Right renal pelvis (tissue), 4 donors: ENCODE results near the gene FXYD3. TPM values are rescaled to one million over a fixed set of nuclear protein-coding genes. Genes with fewer than 3 reads are reported as not detected.
"Not testable (repeated sequence)": the region's sequence is repeated elsewhere in the genome, so short reads cannot be mapped to it uniquely, and the experiment has no call there.

Experiments used
- DNase-seq, 4 donors: peaks; one replicate each; pipeline ENCODE4 v3.0.0-alpha.2; 2013; ENCODE audit warnings: low read depth in 4 of 4, low spot score in 3 of 4, missing footprints in 1 of 4
- polyA plus RNA-seq, 4 donors: library from polyadenylated mRNA; unstranded; fragments of 120-200 nt; gene quantifications; one replicate each; pipeline ENCODE4 v1.2.1, GENCODE V29; 2013; ENCODE audit not compliant: insufficient read length in 4 of 4

The FXYD3 gene
- polyA plus RNA-seq, 4 donors = 10.2 to 37.3 (median 20.9) TPM

DNA sequence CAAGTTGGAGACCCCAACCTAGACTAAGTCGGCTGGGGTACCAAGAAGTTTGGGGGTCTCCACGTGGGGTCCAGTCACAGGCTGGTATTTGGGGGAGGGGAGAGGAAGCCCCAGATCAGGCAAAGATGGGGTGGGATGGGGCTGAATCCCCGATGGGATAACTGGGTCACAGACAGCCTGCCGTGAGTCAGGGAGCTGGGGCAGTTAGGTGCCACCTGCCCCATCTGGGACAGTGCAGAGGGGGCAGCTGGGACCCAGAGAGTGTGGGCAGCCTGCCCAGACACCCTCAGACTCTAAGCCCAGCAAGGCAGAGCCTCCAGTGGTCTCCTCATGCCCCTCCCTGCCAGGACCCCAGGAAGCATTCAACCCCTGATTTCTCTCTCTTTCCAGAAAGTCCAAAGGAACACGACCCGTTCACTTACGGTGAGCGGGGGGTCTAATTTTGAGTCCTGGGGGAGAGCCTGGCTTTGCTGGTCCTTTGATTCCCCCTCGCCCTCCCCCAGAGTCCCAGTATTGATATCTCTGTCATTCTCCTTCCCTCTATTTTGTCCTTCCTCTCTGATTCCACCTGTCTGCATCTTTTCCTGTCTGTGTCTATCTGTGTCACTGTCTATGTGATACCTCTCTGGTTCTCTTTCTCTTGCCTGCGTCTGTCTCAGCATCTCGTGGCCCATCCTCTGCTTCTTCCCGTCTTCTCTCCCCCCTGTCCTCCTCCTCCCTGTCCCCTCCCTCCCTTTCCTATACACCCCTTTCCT, 24.8 kb downstream of the FXYD3 start:
- no peak for DNase-seq

DNA sequence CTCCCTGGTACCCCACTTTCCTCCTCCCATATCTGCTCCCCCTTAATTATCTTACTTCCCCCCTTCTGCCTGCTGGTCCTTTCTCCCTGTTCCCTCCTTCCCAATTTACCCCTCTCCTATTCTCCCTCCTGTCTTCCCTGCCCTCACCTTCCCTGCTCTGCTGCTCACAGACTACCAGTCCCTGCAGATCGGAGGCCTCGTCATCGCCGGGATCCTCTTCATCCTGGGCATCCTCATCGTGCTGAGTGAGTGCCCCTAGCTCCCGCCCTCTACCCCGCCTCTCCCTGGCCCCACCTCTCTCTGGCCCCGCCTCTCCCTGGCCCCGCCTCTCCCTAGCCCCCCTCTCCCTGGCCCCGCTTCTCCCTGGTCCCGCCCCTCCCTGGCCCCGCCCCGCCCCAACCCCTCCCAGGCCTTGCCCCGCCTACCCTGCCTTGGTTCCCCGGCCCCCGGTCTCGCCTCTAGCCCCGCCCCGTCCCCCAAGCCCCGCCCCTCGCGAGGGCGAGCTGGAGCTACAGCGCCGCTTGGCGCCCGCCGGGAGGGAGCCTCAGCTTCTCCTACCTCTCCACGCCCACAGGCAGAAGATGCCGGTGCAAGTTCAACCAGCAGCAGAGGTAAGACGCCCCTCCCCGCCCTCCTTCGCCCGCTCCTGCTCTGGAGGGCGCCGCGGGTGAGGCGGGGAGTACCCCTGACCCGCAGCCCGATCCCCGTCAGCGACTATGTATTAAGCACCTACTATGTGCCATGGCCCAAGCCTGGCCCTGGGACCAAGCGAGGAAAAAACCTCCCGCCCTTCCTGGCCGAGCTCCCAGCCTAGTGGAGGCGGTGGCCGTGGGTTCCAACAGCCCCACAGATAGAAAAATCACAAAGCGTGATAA, 25.6 kb downstream of the FXYD3 start:
- DNase-seq = peak in 1 of 4 donors; percentile 54

DNA sequence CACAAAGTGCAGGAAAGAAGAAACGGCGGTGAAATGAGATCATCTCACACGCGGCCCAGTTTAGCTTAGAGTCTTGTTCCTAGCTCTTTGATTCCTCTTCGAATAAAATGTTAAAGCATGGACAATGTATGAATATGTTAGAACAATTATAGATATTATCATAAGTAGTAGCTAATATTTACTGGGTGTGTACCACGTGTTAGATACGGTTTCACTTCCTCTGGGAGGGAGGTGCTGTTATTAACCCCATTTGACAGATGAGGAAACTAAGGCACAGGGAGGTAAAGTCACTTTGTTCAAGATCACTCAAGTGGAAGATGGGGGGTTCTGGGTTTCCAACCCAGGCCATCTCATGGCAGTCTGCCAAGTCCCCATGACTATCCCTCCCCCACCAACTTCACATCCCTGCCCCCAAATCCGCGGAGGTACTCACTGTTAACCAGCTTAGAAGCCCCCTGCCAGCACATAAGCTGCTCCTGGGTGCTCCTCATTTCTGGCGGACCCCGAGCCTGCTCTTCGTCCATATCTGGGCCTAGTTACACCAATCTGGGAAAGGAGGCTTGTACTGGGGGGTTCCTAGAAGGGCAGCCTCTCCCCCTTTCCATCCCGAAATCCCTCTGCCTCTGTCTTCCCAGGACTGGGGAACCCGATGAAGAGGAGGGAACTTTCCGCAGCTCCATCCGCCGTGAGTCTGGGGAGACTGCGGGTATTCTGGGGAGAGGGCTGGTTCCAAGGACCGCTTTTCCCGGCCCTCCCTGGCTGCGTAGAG, 26.4 kb downstream of the FXYD3 start:
- DNase-seq = no peak

DNA sequence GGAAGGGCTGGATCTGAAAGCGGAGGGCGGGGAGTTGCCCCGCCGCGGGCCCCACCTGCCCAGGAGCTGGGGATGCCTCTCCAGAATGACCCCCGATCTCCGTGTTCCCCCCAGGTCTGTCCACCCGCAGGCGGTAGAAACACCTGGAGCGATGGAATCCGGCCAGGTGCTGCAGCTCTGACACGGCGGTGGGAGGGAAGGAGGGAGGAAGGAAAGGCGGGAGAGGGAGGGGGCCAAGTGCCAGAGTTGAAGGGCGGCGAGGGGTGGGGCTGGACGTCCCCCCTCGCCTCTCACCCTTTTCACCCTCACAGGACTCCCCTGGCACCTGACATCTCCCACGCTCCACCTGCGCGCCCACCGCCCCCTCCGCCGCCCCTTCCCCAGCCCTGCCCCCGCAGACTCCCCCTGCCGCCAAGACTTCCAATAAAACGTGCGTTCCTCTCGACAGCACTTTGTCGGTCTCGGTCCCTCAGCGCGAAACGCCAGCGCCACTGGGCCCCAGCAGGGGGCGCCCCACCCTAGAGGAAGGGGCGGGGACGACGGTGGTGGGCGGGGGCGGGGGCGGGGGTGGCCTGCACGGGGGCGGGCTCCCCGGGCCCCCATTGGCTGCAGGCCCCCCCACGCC, 27.1 kb downstream of the FXYD3 start:
- no peak for DNase-seq

DNA sequence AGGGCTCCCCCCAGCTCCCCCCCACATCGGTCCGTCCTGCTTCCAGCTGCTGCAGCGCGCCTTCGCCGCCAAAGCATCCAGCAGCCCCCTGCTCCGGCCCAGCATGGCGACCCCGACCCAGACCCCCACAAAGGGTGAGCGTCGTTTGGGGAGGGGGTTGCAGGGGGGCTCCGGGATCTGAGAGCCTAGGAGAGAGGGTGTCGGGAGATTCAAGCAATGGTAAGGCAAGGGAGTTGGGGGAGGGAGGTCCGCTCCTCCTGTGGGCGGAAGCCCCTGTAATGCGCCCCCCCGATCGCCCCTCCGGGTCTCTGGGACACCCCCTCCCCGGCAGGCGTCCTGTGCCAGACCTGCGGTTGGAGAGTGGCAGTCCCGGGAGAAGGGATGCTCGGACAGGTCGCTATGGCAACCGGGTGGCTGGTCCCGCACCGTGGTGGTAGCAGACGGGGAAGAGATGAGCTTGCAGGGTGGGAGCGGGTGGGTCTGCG, 27.6 kb downstream of the FXYD3 start, which contains the start of gene FXYD7:
TSS of gene FXYD7 (plus strand) at position 25 of the 485 bp plus-strand sequence. CDS start at position 104, 79 bp downstream.
- no peak for DNase-seq

DNA sequence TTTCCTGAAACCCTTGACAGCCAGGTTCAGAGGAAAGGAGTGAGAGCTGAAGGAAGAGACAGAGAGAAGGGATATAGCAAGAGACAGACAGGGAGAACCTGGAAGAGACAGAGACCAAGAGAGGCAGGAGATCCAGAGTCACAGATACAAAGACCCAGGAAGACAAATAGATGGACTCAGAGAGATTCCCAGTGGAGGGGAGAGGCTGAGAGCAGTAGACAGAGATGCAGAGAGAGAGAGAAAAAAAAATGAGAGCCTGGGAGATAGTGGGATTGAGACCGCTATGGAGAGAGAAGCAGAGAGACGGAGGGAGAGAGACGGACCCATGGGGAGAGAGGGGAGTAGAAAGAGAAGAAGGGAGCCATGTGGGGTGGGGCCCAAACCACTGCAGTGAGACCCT, 28.2 kb downstream of the FXYD3 start:
- DNase-seq = no peak

DNA sequence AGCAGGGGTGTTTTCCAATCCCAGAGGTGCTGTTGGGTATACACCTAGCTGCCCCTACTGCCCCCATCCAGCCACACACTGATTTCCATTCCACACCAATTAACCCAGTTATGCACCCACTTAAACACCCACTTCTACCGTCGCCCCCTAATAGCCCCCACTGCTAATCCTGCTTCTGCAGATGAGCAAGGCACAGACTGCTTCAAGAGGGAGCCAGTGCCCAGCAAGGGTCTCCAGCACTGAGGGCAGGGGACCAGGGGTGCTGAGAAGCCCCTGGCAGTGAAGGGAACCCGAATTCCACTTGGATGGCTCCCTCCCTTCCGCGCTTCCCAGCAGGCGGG, 28.6 kb downstream of the FXYD3 start:
- DNase-seq = no peak

DNA sequence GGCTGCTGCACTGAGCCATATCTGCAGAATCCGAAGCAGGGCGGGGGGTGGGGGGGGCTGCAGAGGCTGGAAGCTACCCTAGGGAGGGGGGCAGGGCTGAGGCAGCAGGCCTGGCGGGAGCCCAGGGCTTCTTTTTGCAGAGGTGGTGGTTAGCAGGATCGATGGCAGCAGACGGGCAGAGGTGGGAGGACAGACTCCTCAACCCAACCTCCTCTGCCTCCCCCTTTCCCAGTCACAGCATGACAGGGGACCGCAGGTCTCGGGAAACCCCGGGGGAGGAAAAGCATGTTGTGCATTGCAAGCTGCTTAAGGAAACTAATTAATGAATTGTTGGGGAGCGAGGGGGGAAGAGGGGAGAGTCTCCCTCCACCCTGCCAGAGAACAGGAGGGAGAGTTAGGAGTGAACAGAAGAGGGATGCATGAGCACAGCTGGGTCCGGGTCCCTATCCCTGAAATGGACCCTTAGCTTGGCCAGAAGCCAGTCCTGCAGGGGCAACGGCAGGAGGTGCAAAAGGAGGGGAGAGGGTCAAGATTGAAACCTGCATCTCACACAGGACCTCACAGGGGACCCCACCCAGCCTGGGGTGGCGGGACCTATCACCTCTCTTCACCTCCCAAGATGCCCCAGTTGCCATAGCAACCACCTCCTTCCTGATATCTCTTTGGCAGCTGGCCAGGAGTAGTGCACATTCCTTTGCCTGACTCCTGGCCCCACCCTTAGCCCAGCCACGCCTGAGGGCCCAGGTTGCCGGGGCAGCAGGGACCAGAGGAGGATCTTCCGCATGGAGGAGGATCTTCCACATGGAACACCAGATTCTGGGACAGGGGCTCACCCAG, 29.2 kb downstream of the FXYD3 start:
- no peak for DNase-seq

DNA sequence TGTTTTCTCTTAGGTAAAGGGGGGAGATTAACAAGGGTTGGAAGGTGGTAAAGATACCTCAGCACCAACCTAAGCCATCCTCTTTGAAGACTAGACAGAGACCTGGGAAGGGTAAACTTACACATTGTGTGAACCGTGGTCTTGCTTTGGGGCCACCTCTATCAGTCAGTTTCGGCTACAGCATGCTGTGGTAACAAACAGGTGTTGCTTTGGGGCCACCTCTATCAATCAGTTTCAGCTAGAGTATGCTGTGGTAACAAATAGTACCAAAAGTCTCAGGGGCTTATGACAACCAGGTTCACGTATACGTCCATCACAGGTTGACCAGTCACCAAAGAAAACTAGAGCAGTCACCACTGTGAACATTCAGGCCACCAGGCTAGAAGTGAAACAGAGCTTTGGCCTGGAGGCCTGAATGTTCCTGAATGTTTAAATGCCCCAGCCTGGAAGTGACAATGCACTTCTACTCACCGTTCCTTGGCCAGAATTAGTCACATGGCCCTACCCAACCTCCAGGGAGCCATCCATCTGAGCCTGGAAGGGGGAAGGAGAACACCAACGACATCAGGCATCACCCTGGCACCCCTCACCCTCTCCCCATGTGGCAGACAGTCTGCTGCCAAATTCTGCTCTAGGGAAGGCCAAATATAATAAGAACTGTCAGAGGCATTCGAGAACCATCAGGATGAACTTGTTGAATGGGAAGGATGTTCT, 31.3 kb downstream of the FXYD3 start:
- no peak for DNase-seq

DNA sequence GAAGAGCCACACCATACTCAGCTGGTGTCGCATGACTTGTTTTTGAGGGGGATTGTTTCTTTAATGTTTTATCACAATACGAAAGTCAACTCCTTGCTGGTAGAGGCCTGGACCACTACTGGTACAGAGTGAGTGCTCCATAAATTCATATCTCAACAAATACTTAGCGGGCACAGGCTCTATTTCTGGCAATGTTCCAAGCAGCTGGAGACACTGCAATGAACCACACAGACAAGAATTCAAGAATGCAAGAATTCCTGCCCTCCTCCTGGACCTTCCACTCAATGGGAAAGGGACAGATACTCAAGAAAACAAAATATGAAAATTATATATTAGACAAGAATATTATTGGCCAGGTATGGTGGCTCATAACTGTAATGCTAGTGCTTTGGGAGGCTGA, 33.8 kb downstream of the FXYD3 start:
- no peak for DNase-seq

DNA sequence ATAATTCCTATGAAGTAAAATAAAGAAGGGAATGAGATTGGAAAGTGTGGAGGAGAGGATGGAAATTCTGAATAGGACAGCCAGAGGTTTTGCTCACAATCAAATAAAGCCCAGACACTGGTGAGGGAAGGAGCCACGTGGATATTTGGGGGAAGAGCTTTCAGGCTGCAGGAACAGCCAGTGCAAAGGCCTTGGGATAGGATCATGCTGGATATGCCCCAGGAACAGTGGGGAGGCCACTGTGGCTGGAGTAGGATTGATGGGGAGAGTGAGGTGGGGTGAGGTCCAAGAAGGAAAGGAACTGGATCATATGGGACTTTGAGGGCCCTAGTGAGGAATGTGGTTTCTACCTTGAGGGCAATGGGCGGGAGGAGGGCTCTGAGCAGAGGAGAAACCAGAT, 34.8 kb downstream of the FXYD3 start:
- DNase-seq = no peak

DNA sequence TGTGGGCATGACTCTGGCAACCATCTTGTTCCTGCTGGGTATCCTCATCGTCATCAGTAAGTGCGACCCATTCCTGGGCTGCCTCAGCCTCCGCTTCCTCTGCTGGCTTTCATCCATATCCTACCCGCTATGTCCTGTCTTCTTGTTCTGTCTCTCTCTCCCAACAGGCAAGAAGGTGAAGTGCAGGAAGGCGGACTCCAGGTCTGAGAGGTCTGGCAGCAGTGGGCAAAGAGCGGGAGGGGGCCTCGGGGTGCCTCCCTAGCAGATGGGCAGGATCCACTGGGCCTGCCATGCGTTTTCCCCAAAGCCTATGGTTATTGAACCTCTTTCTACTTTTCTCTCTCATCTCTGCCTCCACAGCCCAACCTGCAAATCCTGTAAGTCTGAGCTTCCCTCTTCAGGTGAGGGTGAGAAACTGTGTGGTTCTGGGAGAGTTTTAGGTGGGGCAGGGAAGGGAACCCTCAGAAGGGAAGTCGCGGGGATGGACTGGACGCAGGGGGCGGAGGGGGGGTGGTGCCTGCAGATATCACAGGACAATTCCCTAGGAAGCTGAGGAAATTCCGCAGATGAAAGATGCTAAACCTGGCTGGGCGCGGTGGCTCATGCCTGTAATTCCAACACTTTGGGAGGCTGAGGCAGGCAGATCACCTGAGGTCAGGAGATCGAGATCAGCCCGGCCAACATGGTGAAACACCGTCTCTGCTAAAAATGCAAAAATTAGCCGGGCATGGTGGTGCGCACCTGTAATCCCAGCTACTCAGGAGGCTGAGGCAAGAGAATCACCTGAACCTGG, 35.8 kb downstream of the FXYD3 start:
- DNase-seq = no peak

DNA sequence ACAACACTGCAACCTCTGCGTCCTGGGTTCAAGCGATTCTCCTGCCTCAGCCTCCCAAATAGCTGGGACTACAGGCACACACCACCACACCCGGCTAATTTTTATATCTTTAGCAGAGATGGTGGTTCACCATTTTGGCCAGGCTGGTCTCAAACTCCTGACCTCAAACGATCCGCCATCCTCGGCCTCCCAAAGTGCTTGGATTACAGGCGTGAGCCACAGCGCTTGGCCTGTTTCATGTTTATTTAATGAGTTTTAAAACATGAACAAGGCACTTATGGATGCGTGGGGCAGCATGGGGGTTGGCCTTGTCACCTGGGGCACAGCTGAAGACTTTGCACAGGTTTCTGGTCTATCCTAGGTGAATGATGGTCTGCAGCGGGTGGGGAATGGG, 37.5 kb downstream of the FXYD3 start:
- DNase-seq = not testable (repeated sequence)

DNA sequence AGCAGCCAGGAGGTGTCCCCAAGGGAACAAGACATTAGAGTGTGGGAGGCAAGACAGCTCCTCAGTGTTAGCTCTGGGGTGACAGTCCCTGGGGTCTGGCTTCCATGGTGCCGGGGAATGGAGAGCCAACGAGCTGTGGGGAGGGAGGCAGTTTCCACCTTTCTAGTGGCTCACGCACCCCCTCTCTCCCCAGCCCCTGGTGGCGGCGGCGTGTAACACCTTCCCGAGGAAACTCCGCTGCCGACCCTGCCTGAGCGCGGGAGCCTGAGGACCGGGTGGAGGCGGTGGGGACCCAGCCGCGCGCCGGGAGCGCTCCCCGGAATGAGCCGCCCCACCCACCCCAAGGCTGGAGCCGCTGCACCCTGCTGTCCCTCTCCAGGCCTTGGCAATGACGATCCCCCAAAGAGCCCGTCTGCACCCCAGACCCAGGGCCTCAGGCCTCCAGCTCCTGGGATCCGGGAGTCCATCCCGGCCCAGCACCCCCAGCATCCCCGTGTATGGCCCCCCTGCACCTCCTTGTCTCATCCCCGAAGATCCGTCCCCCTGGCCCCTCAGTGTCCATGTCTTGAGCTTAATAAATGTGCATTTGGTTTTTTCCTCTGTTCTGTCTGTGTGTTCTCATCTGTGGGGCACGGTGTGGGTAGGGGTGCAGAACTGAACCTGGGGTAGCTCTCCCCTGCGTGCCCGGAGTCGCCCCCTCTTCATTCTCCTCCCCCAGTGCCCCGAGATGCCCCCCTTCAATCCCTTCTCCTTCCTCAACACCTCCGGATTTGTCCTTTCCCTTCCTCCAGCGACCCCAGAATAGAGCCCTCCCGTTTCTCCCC, 38.3 kb downstream of the FXYD3 start:
- DNase-seq = no peak

DNA sequence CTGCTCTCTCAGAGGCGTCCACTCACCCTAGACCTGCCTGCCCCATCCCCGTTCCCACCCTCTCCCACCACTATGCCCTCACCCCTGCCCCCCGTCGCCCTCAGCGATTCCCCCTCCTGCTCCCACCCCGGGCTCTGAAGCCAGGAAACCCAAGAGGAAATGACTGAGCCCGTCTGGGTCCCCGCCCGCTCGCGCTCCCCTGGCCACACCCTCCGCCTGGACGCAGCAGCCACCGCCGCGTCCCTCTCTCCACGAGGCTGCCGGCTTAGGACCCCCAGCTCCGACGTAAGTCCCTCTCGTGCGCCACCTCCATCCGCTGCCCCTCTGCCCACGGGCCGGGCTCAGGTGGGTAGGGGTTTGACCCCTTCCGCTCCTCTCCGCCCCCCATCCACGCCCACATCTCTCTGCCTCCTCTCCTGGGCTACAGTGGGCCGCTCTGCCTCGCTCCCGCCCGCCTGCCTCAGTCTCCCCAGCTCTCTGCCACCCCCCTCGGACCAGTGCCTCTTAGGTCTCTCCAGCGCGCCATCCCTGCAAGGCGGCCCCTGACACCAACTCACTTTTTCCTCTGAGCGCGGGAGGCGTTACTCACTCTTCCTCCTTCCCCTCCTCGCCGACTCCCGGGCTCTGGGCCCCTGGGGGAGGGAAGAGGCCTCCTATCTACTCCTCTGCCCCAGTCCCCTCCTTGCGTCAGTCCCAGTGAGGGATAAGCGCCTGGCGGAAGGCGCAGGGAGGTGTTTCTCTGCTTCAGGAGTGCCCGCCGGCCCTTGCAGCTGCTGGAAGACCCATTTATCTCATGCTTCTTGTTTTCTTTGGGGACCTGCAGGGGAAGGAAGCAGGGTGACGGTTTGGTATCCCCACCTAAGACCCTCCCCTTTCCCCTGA, 39.1 kb downstream of the FXYD3 start, which contains the start of gene FXYD5:
TSS of gene FXYD5 (plus strand) at position 211 of the 882 bp plus-strand sequence. CDS start 816 bp downstream, outside the sequence.
- no peak for DNase-seq

DNA sequence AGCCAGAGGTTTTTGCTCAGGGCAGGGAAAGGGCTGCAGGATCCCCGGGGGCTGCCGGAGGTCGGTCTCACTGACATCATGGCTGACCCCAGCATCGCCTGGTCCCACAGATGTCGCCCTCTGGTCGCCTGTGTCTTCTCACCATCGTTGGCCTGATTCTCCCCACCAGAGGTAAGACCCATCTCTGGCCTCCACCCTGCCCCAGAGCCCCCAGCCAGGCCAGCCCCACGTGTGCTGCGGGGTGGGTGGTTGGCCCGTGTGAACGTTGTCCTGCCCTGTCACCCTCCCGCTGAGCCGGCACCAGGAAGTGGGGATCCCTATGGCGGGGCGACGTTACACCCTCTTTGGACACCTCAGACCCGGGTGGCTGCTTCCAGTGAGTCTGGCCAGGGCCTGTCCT, 39.8 kb downstream of the FXYD3 start:
- DNase-seq = no peak
